22Rv1 (cell line): ENCODE measurements around the gene MAP3K9.
"Not testable (repeated sequence)": the region's sequence is repeated elsewhere in the genome, so short reads cannot be mapped to it uniquely, and the experiment has no call there.

ENCODE experiments used
- H3K27ac ChIP-seq: fragments of 450-650 bp; 2 replicates; pipeline ENCODE4 v1.5.1; 2017
- ZFX ChIP-seq: fragments of 450-650 bp; IDR thresholded peaks from 2 replicates; pipeline ENCODE4 v1.6.1; 2017; ENCODE audit warnings: antibody characterized with exemption, borderline replicate concordance
- TF ChIP-seq, protein P1 (sequence below): fragments of 450-650 bp; IDR thresholded peaks from 2 replicates; pipeline ENCODE4 v1.5.1; 2017; ENCODE audit warnings: mild to moderate bottlenecking

MAP3K9 gene

DNA sequence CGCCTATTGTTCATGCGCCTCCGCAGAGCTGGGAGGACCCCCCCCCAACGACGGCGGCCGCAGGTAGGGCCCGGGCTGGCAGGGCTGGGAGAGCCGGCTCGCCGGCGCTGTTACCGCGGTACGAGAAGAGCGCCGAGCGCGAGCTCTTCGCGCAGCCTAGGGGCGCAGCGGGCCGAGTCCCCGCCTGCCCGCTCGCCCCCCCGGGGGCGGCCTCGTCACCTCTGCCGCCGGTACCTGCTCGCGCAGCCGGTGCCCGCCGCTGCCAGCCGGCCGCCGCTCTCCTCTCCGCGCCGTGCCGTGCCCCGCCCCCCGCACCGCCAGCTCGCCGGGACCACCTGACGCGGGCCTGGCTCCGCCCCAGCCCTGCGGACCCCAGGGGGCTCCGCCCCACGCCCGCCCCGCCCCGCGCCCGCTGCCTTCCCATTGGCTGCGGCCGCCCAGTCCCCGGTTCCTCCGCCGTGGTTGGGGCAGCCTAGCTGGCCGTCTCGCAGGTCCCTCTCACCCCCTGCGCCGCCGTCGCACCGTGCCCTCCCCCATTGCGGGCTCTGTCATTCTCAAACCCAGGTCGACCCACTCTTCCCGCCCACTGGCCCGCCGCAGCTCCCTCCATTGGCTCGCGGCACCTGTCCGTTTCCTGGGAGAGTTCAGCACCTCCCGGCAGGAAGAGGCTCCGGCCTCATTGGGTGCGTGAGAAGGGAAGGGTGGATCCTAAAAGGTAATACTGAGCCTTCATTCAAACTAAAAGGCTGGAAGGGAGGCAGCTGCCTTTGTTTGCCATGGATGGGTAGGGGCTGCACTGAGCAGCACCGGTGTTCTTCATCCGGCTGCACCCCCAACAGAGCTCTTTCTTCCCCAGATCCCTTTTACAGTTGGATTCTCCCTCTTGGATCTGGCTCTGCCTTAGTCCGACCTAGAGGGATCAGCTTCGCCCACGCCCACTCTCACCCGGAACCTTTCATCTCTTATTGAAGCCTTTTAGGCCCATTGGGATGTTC is at the start of gene MAP3K9:
Gene MAP3K9 (minus strand): TSS at position 289 of the 995 bp plus-strand sequence. CDS start 342 bp downstream, outside the sequence.
- TF ChIP-seq ZFX = no peak
- TF ChIP-seq, protein P1, sequence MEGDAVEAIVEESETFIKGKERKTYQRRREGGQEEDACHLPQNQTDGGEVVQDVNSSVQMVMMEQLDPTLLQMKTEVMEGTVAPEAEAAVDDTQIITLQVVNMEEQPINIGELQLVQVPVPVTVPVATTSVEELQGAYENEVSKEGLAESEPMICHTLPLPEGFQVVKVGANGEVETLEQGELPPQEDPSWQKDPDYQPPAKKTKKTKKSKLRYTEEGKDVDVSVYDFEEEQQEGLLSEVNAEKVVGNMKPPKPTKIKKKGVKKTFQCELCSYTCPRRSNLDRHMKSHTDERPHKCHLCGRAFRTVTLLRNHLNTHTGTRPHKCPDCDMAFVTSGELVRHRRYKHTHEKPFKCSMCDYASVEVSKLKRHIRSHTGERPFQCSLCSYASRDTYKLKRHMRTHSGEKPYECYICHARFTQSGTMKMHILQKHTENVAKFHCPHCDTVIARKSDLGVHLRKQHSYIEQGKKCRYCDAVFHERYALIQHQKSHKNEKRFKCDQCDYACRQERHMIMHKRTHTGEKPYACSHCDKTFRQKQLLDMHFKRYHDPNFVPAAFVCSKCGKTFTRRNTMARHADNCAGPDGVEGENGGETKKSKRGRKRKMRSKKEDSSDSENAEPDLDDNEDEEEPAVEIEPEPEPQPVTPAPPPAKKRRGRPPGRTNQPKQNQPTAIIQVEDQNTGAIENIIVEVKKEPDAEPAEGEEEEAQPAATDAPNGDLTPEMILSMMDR = no peak; the same call in 1 of the 2 replicates
- peak within 1 kb of the TSS; percentile 73 for H3K27ac ChIP-seq

DNA sequence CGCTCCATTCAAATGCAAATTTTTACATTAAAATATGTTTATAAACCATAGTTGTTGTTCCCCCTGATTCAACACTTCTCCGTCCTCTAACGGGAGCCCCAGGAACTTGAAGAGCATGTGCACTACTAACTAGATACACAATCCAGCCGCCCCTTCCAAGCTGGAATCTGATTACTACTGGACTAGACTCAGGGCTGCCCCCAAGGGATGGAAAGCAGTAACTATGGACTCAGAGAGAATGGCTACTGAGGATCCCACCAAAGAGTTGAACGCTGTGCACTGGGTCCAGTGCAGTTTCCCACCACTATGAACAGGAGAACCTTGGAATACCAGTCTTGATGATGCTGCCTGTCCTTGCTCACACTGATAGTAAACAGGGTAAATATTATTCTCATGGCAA is 49.3 kb upstream of the MAP3K9 start:
- H3K27ac ChIP-seq = no peak overlapping the region
- TF ChIP-seq, protein P1 = peak; percentile 19; the same call in 1 of the 2 replicates
- no peak for TF ChIP-seq ZFX

DNA sequence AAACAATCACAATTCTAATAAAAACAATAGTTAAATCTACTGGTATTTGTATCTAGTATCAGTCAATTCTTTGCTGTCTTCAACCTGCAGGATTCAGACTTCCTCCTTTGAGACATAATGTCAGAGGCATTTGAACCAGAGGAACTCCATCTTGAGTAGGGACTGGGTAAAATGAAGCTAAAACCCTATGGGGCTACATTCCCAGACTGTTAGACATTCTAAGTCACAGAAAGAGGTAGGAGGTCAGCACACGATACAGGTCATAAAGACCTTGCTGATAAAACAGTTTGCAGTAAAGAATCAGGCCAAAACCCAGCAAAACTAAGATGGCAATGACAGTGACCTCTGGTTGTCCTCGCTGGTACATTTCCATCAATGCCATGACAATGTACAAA is 48.2 kb upstream of the MAP3K9 start:
- no peak overlapping the region for H3K27ac ChIP-seq
- no peak for TF ChIP-seq ZFX
- TF ChIP-seq, protein P1 = no peak

DNA sequence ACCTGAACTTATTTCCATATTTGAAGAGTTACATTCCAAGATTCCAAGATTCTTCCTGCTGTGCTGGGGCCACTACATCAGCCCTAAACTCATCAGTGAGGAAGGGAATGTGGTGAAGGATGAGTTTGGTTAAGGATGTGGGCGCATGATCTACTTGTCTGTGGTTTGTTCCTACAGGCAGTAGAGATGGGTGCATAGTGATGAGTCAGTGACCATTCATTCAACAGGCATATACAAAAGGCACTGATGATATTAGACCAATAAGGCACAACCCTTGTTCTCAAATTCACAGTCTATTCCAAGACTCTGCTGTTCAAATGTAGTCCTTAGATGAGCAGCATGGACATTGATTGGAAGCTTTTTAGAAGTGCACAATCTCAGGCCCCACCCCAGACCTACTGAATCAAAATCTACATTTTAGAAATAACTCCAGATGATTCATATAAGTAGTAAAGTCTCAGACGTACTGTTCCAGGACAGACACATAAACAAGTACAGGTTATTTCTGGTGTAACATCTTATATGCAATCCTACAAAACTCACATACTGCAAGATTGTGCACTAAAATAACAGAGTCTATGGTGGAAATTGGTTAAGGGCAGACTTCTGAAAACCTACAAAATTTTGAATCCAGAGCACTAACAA is 47.7 kb upstream of the MAP3K9 start:
- no peak overlapping the region for H3K27ac ChIP-seq
- TF ChIP-seq ZFX = no peak
- TF ChIP-seq, protein P1 = no peak

DNA sequence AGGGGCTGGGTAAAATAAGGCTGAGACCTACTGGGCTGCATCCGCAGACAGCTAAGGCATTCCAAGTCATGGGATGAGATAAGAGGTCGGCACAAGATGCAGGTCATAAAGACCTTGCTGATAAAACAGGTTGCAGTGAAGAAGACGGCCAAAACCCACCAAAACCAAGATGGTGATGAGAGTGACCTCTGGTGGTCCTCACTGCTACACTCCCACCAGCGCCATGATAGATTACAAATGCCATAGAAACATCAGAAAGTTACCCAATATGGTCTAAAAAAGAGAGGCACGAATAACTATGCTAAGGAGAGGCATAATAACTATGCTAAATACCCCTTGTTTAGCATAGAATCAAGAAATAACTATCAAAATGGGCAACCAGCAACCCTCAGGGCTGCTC is 46.2 kb upstream of the MAP3K9 start:
- TF ChIP-seq, protein P1 = peak; percentile 13; the same call in 1 of the 2 replicates
- TF ChIP-seq ZFX = no peak
- no peak overlapping the region for H3K27ac ChIP-seq

DNA sequence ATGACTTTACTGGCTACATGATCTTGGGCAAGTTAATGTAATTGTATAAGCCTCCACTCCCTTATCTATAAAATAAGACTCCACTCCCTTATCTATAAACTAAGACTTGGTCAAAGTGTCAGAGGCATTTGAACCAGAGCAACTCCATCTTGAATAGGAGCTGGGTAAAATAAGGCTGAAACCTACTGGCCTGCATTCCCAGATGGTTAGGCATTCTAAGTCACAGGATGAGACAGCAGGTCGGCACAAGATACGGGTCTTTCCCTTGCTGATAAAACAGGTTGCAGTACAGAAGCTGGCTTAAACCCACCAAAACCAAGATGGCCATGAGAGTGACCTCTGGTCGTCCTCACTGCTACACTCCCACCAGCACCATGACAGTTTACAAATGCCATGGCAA is 44.3 kb upstream of the MAP3K9 start:
- not testable (repeated sequence) for H3K27ac ChIP-seq

DNA sequence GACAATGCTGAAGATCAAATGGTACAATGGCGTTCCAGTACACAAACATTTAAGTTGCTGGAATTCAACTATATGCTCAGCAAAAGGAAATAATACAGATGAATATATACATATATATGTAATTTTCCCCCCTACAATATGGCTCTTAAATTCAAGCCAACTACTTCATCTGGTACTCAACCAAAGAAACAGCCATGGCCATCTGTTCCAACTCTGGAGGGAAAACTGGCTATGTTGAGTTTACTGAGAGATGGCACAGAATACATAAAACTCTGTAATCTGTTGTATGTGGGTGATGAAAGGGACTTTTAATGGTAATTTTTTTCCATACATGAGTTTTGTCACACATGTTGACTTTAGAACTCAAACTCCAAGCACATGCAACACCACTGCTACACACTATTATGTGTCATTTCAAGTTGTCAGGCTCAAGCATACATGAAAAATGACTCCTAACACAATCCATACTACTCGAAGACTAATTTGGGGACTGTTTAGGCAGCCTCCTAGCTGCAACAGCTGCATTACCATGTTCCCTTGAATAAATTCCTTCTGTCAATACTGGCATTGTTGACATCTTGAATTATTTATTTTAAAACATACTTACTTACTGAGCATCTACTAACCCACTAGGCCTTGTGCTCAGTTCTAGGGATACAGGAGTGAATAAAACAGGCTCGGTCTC is 38.2 kb upstream of the MAP3K9 start:
- TF ChIP-seq, protein P1 = no peak
- TF ChIP-seq ZFX = no peak

More for the DNA sequence above, 38.2 kb upstream of the MAP3K9 start:
- no peak overlapping the region for H3K27ac ChIP-seq
